ENCODE data around the gene NGF. TPM values are rescaled to one million over a fixed set of nuclear protein-coding genes. Genes with fewer than 3 reads are reported as not detected.
A peak's percentile ranks its signal among the peaks of the same experiment; 100 is the strongest.
"Not testable (repeated sequence)": the region's sequence is repeated elsewhere in the genome, so short reads cannot be mapped to it uniquely, and the experiment has no call there.

The NGF gene
- total RNA-seq, 2 donors from 2014 or later, result 5.1 to 12.0 TPM

GRCh38 chr1:115313182-115313581, 24.9 kb downstream of the NGF start:
- Histone ChIP-seq H3K4me1 (peaks cover 0 to 17% of the 10 kb centered on the region in 2 donors), H3K27ac (peak overlapping the region in 1 of 2 donors; percentile 48), H3K36me3 (peaks cover 3% of the 10 kb centered on the region), H3K27me3 (no peaks in the 10 kb centered on the region), H3K9me3 (no peaks in the 10 kb centered on the region), H3K4me3 (no peak overlapping the region)
- no peak for DNase-seq (ENCODE audit: low spot score)
- TF ChIP-seq, protein P1, sequence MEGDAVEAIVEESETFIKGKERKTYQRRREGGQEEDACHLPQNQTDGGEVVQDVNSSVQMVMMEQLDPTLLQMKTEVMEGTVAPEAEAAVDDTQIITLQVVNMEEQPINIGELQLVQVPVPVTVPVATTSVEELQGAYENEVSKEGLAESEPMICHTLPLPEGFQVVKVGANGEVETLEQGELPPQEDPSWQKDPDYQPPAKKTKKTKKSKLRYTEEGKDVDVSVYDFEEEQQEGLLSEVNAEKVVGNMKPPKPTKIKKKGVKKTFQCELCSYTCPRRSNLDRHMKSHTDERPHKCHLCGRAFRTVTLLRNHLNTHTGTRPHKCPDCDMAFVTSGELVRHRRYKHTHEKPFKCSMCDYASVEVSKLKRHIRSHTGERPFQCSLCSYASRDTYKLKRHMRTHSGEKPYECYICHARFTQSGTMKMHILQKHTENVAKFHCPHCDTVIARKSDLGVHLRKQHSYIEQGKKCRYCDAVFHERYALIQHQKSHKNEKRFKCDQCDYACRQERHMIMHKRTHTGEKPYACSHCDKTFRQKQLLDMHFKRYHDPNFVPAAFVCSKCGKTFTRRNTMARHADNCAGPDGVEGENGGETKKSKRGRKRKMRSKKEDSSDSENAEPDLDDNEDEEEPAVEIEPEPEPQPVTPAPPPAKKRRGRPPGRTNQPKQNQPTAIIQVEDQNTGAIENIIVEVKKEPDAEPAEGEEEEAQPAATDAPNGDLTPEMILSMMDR (IDR thresholded peaks at IDR 0.05), result no peak

DNA sequence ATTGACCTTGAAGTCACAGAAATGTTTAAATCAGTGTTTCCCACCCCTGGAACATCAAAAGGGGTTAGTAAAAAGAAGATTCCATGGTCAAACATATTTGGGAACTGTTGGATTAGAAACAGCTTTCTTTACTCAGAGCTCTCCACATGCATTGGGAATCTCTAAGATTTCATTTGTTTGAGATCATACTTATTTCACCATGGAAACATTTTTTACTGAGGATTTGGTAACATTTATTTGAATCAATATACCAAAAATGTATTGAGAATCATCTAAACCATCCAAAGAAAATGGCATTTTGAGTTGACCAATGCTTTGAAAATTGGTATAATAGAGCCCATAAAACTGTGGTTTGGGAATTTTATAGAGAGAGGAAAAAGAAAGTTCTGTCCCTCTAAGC, 25.3 kb downstream of the NGF start:
- H3K27ac ChIP-seq, result no peak overlapping the region
- no peak for DNase-seq (ENCODE audit: low spot score)
- TF ChIP-seq, protein P1 (IDR thresholded peaks at IDR 0.05), result no peak

GRCh38 chr1:115311474-115311989, 26.5 kb downstream of the NGF start:
- H3K4me1 ChIP-seq, result peaks cover 0 to 17% of the 10 kb centered on the region in 2 donors
- TF ChIP-seq, protein P1 (IDR thresholded peaks at IDR 0.05), result no peak

More for the DNA sequence above, 25.3 kb downstream of the NGF start:
- no peaks in the 10 kb centered on the region for H3K9me3 ChIP-seq
- peaks cover 3% of the 10 kb centered on the region for H3K36me3 ChIP-seq
- no peaks in the 10 kb centered on the region for H3K27me3 ChIP-seq
- H3K4me3 ChIP-seq, result no peak overlapping the region
- H3K4me1 ChIP-seq, result peaks cover 0 to 17% of the 10 kb centered on the region in 2 donors

GRCh38 chr1:115310581-115311473, 27.2 kb downstream of the NGF start:
- TF ChIP-seq, protein P1 (IDR thresholded peaks at IDR 0.05), result no peak
- peaks cover 0 to 17% of the 10 kb centered on the region in 2 donors for H3K4me1 ChIP-seq
- peaks cover 3% of the 10 kb centered on the region for H3K36me3 ChIP-seq
- H3K27me3 ChIP-seq, result no peaks in the 10 kb centered on the region
- no peak overlapping the region for H3K27ac ChIP-seq
- H3K4me3 ChIP-seq, result no peak overlapping the region
- no peak for DNase-seq (ENCODE audit: low spot score)
- H3K9me3 ChIP-seq, result no peaks in the 10 kb centered on the region

More at GRCh38 chr1:115311474-115311989, 26.5 kb downstream of the NGF start:
- Histone ChIP-seq H3K4me3 (no peak overlapping the region), H3K27me3 (no peaks in the 10 kb centered on the region), H3K27ac (no peak overlapping the region), H3K36me3 (peaks cover 3% of the 10 kb centered on the region), H3K9me3 (no peaks in the 10 kb centered on the region)
- DNase-seq (ENCODE audit: low spot score), result no peak

GRCh38 chr1:115309504-115309903, 28.5 kb downstream of the NGF start:
- H3K4me1 ChIP-seq, result peaks cover 0 to 11% of the 10 kb centered on the region in 2 donors
- H3K27ac ChIP-seq; H3K27me3 ChIP-seq; H3K4me3 ChIP-seq; H3K36me3 ChIP-seq; DNase-seq (ENCODE audit: low spot score); H3K9me3 ChIP-seq: not testable (repeated sequence)

DNA sequence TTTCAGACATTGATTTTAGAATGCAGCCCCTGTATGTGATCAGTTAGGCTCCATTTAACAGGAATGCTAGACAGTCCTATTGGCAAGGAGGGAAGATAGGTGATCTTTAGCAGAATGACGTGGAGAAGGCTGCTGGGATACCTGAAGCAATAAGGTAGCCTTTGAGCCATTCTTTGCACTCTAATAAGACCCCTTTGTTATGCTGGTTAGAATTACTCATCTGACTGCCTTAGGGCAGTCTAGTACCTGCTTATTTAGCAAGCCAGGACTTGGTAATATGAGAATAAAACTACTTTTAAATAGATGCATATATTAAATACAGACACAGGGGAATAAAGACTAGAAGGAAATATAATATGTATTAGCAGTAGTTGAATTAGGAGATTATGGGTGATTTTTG, 29.1 kb downstream of the NGF start:
- H3K36me3 ChIP-seq, result no peaks in the 10 kb centered on the region
- no peak for DNase-seq (ENCODE audit: low spot score)
- H3K27ac ChIP-seq, result no peak overlapping the region
- H3K9me3 ChIP-seq, result no peaks in the 10 kb centered on the region
- no peak overlapping the region for H3K4me3 ChIP-seq
- H3K4me1 ChIP-seq, result peaks cover 0 to 5% of the 10 kb centered on the region in 2 donors
- TF ChIP-seq, protein P1 (IDR thresholded peaks at IDR 0.05), result no peak
- H3K27me3 ChIP-seq, result no peaks in the 10 kb centered on the region

Measured in right atrium auricular region (tissue), 2 donors.